Measurements from ENCODE around the gene XRN1.

XRN1 gene

GRCh38 chr3:142274908-142275307, 172.9 kb downstream of the XRN1 start:
- DNase-seq (ENCODE audit: low read depth in 1 of 2, low spot score in 1 of 2): no peak

GRCh38 chr3:142273501-142273900, 174.3 kb downstream of the XRN1 start:
- DNase-seq (ENCODE audit: low read depth in 1 of 2, low spot score in 1 of 2): no peak

GRCh38 chr3:142272200-142272891, 175.5 kb downstream of the XRN1 start:
- no peak for DNase-seq (ENCODE audit: low read depth in 1 of 2, low spot score in 1 of 2)

GRCh38 chr3:142270407-142270806, 177.4 kb downstream of the XRN1 start:
- DNase-seq (ENCODE audit: low read depth in 1 of 2, low spot score in 1 of 2): no peak

GRCh38 chr3:142269767-142270166, 178.1 kb downstream of the XRN1 start:
- no peak for DNase-seq (ENCODE audit: low read depth in 1 of 2, low spot score in 1 of 2)

GRCh38 chr3:142268426-142268825, 179.4 kb downstream of the XRN1 start:
- no peak for DNase-seq (ENCODE audit: low read depth in 1 of 2, low spot score in 1 of 2)

GRCh38 chr3:142267269-142267668, 180.6 kb downstream of the XRN1 start:
- no peak for DNase-seq (ENCODE audit: low read depth in 1 of 2, low spot score in 1 of 2)

- no peak for DNase-seq (ENCODE audit: low read depth in 1 of 2, low spot score in 1 of 2)
These were observed 184.7 kb downstream of the XRN1 start for GRCh38 chr3:142263112-142263511.

- DNase-seq (ENCODE audit: low read depth in 1 of 2, low spot score in 1 of 2): no peak
These were observed 188.5 kb downstream of the XRN1 start for GRCh38 chr3:142259359-142259758.

GRCh38 chr3:142256712-142257333, 191.0 kb downstream of the XRN1 start:
- no peak for DNase-seq (ENCODE audit: low read depth in 1 of 2, low spot score in 1 of 2)
